ENCODE results near the gene RPL39. TPM values are rescaled to one million over a fixed set of nuclear protein-coding genes. Genes with fewer than 3 reads are reported as not detected.
"Not testable (repeated sequence)": the region's sequence is repeated elsewhere in the genome, so short reads cannot be mapped to it uniquely, and the experiment has no call there.

RPL39 gene
- total RNA-seq, 2 donors from 2014 or later: 1,171 to 1,199 TPM

GRCh38 chrX:119768436-119768835 lies 23.0 kb downstream of the RPL39 start:
- not testable (repeated sequence) for DNase-seq

DNA sequence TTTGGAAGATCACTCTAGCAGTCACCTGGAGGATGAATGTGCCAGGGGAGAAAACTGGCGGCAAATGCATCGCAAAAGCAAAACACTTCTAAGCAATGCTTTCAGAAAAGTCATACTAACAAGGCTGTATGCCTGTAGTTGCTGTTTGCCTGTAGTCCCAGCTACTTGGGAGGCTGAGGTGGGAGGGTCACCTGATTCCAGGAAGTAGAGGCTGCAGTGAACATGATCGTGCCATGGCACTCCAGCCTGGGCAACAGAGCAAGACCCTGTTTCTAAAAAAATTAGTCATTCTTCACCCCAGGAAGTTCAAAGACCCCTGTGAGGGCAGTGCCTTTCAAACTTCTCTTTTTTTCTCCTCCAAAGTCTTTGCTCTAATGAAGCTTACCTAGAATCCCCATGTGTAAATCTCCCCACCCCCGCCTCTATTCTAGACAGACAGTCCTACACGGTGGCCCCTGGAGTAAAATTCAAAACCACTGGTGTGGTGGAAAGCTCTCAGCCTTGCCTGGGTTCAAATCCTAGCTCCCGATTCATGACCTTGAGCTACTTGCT lies 27.5 kb downstream of the RPL39 start:
- intact Hi-C loops (cut with DNase I): no loop called here
- ATAC-seq (no peak), DNase-seq (no peak)

More at GRCh38 chrX:119768436-119768835, 23.0 kb downstream of the RPL39 start:
- ATAC-seq; intact Hi-C loops (cut with DNase I): not testable (repeated sequence)

GRCh38 chrX:119763181-119763580 lies 28.2 kb downstream of the RPL39 start:
- ATAC-seq (no peak), DNase-seq (no peak)
- intact Hi-C loops (cut with DNase I): no loop called here

DNA sequence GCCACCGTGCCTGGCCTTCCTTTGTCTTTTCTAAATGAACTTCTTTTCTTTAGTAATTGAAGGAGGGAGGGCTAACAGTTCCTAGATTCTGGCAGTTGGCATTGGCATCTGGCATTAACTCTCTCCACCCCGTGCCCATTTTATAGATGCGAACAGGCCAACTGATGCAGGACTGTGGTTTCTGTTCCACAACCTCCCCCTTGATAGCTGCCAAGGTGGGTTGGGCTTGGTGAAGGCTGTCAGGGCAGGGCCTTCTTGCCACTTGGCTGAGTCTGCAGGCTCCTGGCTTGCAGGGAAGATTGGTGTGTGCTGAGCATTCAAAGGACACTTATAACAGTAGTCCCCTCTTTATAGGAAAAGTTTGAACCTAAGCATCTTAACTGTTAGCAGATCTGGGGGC lies 28.7 kb downstream of the RPL39 start:
- ATAC-seq (no peak), DNase-seq (no peak)
- intact Hi-C loops (cut with DNase I): no loop called here

DNA sequence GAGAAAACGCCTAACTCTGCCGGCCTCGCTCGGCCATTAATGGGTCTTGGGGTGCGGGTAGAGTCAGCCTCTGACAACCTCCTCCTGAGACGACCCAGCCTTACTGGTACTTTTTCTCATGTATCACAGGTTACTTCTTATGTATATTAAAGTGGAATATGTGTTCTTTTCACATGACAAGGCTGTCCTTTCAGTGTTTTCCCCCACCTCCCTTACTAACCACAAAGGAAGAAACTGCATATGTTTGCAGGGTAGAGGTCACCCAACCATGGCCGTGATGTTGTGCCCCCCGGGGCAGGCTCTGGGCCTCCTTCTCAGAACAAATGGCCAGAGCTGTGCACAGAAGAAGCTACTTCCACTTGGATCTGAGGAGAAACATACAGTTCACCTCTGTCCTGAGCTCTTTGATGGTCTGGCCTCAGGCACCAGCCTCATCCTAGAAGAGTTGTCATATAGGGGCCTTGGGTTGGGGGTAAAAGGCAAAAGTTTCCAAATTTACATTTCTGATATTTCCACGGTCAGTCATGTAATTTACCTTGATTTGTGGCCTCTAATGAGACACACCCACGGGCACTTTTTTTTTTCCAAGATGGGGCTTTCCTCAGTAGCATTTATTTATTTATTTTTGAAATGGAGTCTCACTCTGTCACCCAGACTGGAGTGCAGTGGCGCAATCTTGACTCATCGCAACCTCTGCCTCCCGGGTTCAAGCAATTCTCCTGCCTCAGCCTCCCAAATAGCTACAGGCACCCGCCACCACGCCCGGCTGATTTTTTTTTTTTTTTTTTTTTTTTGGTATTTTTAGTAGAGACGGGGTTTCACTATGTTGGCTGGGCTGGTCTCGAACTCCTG lies 31.2 kb downstream of the RPL39 start:
- DNase-seq (no peak), ATAC-seq (no peak)
- intact Hi-C loops (cut with DNase I): no loop called here

GRCh38 chrX:119759248-119759766 lies 32.1 kb downstream of the RPL39 start:
- ATAC-seq (no peak), DNase-seq (no peak)
- intact Hi-C loops (cut with DNase I): no loop called here

DNA sequence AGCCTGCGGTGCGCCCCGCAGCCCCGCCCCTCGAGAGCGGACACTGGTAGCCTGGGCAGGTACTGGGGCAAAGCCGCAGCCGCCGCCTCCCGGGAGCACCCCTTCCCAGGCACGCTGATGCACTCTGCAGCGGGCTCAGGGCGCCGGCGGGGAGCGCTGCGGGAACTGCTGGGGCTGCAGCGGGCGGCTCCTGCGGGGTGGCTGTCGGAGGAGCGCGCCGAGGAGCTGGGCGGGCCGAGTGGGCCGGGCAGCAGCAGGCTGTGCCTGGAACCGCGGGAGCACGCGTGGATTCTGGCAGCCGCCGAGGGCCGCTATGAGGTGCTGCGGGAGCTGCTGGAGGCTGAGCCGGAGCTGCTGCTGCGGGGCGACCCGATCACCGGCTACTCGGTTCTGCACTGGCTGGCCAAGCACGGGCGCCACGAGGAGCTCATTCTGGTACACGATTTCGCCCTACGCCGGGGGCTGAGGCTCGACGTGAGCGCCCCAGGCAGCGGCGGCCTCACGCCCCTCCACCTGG lies 32.6 kb downstream of the RPL39 start:
- DNase-seq (peak; percentile 32), ATAC-seq (peak; percentile 49 to 76)
- intact Hi-C loops (cut with DNase I): no loop called here

- intact Hi-C loops (cut with DNase I): no loop called here
- DNase-seq: peak; percentile 40
- peak; percentile 69 to 75 for ATAC-seq
These were observed 33.3 kb downstream of the RPL39 start, which contains the start of gene SOWAHD for GRCh38 chrX:119757979-119758730. SOWAHD (plus strand) TSS chrX:119758588; CDS start chrX:119758668, 80 bp downstream.

- ATAC-seq (no peak), DNase-seq (no peak)
- intact Hi-C loops (cut with DNase I): no loop called here
These were observed 33.8 kb downstream of the RPL39 start for GRCh38 chrX:119757646-119757978.

DNA sequence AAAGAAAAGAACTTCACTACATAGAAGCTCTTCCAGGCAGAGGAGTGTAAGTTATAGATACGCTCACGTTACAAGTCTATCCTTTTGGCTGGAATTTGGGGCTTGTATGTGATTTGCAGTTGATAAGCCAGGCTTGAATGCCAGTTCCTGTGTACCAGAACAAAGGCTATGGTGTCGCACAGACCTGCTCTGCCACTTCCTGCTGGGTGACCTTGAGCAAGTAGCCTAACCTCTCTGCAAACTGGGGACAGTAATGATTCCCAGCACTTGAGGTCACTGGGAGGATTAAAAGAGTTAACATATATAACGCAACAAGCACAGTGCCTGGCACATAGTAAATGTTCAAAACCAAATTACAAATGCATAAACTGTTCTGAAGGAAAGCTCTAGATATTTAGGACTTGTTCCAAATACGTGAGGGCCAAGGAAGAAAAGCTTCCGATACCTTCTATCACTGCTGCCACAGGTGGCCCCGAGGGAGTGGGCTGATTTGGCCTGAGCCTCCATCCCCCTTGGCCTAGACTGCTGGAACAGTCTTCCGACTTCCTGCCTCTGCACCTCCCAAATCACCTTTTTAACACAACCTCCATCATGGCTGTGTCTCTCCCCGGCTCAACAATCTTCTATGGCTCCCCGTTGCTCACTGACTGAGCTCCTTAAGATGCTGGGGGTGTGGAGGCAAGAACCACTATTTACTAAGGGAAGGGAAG lies 34.3 kb downstream of the RPL39 start:
- ATAC-seq: no peak
- no peak for DNase-seq
- intact Hi-C loops (cut with DNase I): no loop called here

DNA sequence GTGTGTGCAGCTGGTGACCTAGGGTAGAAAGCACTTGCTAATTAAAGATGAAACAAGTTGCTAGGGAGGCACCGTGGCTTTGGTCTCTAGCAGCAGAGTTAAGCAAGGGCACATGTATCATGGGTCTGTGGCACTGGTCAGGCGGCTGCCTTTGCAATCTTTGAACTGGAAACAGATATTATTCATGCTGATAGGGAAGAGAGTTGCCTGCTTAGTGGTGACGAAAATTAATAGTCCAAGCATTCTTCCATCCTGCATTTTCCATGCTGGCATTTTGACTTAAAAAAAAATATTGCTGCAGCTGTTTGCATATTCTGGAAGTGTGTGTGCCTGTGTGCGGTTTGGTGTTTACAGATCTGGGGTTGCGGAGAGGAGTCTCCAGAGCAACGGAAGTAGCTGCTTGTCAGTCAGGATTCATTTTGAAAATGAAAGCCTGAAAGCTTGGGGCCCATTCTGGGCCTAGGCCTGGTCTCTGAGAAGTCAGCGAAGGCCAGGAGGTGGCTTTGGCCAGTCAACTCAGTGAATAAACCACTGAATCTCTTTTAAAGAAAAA lies 35.4 kb downstream of the RPL39 start:
- intact Hi-C loops (cut with DNase I): no loop called here
- no peak for ATAC-seq
- DNase-seq: no peak

DNA sequence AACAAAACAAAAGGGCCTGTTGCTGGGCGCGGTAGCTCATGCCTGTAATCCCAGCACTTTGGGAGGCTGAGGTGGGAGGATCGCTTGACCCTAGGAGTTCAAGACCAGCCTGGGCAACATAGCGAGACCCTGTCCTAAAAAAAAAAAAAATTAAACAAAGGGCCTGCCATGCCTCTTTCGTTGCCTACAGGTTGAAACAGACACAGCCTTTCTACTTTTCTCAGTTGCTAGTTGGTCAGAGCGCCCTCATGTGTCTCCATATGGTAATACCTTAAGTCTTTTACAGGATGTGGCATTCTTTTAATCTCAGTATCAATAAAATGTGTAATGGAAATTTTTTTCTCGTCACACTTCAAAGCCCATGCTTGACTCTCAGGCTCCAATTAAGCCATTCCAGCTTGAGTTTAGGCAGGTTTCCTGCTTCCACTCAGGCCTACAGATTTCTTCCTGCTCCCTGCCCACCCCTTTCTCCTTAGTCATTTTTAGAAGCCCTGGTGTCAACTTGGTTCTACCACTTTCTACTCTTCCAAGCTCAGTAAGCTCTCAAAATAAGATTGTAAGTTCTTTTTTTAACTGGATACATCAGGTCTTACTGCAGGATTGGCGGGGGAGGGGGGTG lies 37.7 kb downstream of the RPL39 start:
- DNase-seq (no peak), ATAC-seq (no peak)
- intact Hi-C loops (cut with DNase I): no loop called here

DNA sequence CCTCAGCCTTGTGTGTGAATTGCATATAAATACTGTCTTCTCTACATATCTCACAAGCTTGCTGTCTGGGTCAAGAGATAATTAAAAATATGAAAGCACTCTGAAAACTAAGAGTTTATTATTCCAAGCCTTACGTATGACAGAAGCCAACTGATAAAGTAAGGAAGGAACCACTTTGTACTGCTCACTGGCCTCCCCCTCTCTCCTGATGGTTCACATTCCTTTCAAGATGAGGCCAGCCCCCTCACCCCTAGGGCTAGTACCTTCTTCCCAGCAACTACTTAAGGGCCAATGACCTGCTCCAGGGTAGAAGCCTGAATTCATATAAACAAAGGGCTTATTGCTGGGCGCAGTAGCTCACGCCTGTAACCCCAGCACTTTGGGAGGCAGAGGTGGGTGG lies 38.4 kb downstream of the RPL39 start:
- DNase-seq (no peak), ATAC-seq (no peak)
- intact Hi-C loops (cut with DNase I): no loop called here

DNA sequence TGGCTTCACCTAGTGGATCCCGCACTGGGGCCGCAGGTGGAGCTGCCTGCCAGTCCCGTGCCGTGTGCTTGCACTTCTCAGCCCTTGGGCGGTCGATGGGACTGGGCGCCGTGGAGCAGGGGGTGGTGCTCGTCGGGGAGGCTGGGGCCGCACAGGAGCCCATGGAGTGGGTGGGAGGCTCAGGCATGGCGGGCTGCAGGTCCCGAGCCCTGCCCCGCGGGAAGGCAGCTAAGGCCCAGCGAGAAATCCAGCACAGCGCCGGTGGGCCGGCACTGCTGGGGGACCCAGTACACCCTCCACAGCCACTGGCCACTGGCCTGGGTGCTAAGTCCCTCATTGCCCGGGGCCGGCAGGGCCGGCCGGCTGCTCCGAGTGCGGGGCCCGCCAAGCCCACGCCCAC lies 40.7 kb downstream of the RPL39 start:
- ATAC-seq; DNase-seq; intact Hi-C loops (cut with DNase I): not testable (repeated sequence)

DNA sequence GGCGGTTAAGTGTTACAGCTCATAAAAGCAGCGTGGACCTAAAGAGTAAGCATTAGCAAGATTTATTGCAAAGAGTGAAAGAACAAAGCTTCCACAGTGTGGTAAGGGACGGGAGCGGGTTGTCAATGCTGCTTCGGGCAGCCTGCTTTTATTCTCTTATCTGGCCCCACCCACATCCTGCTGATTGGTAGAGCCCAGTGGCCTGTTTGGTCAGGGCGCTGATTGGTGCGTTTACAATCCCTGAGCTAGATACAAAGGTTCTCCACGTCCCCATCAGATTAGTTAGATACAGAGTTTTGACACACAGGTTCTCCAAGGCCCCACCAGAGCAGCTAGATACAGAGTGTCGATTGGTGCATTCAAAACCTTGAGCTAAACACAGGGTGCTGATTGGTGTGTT lies 41.3 kb downstream of the RPL39 start:
- ATAC-seq; DNase-seq; intact Hi-C loops (cut with DNase I): not testable (repeated sequence)

DNA sequence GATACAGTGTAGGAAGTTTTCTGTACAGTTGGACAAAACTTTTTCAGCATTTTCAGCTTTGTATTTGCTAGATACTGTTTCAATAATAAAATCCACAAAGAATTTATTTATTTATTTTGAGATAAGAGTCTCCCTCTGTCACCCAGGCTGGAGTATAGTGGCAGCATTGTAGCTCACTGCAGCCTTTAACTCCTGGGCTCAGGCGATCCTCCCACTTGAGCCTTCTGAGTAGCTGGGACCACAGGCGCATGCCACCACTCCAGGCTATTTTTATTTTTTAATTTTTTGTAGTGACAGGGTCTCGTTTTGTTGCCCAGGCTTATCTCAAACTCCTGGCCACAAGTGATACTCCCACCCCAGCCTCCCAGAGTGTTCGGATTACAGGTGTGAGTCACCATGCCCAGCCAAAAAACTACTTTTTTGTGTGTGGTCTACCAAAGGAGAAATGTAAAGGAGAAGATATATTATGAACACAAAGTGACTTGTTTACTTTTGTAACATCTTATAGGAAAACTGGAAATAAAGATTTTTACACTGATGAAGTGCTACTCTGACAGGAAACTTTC lies 46.1 kb downstream of the RPL39 start:
- ATAC-seq (no peak), DNase-seq (no peak)
- intact Hi-C loops (cut with DNase I): no loop called here

GRCh38 chrX:119738742-119739141 lies 52.7 kb downstream of the RPL39 start:
- no peak for DNase-seq
- intact Hi-C loops (cut with DNase I): loop anchor here (10.0 kb wide), 1 partner anchor 224 kb away; no protein-coding TSS in a partner anchor

More at GRCh38 chrX:119738742-119739141, 52.7 kb downstream of the RPL39 start:
- ATAC-seq: no peak

Data from left cardiac atrium (tissue), 4 donors.